ENCODE results near the gene TMEM43. TPM values are rescaled to one million over a fixed set of nuclear protein-coding genes. Genes with fewer than 3 reads are reported as not detected.
A peak's percentile ranks its signal among the peaks of the same experiment; 100 is the strongest.

Gene TMEM43
- total and polyA plus RNA-seq, 8 donors: 11.2 to 31.2 (median 17.6) TPM

GRCh38 chr3:14141144-14141543 is 16.3 kb downstream of the TMEM43 start:
- TF ChIP-seq, protein P1, sequence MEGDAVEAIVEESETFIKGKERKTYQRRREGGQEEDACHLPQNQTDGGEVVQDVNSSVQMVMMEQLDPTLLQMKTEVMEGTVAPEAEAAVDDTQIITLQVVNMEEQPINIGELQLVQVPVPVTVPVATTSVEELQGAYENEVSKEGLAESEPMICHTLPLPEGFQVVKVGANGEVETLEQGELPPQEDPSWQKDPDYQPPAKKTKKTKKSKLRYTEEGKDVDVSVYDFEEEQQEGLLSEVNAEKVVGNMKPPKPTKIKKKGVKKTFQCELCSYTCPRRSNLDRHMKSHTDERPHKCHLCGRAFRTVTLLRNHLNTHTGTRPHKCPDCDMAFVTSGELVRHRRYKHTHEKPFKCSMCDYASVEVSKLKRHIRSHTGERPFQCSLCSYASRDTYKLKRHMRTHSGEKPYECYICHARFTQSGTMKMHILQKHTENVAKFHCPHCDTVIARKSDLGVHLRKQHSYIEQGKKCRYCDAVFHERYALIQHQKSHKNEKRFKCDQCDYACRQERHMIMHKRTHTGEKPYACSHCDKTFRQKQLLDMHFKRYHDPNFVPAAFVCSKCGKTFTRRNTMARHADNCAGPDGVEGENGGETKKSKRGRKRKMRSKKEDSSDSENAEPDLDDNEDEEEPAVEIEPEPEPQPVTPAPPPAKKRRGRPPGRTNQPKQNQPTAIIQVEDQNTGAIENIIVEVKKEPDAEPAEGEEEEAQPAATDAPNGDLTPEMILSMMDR (IDR thresholded peaks at IDR 0.05): no peak
- no peak for ATAC-seq
- Histone ChIP-seq H3K9me3 (no peaks in the 10 kb centered on the region), H3K27me3 (no peaks in the 10 kb centered on the region), H3K27ac (no peak overlapping the region), H3K4me1 (peaks cover 10 to 16% (median 13%) of the 10 kb centered on the region in 3 donors), H3K36me3 (peaks cover 0 to 22% (median 10%) of the 10 kb centered on the region in 3 donors), H3K4me3 (no peak overlapping the region)
- no peak for DNase-seq
- WGBS, 2 donors: 72 to 74% methylated on average over 2 of the region's 2 CpGs
- no peak for FAIRE-seq
- intact Hi-C loops (cut with DNase I): no loop called here

GRCh38 chr3:14141602-14142341 is 16.9 kb downstream of the TMEM43 start:
- H3K27ac ChIP-seq: no peak overlapping the region
- DNase-seq: no peak

DNA sequence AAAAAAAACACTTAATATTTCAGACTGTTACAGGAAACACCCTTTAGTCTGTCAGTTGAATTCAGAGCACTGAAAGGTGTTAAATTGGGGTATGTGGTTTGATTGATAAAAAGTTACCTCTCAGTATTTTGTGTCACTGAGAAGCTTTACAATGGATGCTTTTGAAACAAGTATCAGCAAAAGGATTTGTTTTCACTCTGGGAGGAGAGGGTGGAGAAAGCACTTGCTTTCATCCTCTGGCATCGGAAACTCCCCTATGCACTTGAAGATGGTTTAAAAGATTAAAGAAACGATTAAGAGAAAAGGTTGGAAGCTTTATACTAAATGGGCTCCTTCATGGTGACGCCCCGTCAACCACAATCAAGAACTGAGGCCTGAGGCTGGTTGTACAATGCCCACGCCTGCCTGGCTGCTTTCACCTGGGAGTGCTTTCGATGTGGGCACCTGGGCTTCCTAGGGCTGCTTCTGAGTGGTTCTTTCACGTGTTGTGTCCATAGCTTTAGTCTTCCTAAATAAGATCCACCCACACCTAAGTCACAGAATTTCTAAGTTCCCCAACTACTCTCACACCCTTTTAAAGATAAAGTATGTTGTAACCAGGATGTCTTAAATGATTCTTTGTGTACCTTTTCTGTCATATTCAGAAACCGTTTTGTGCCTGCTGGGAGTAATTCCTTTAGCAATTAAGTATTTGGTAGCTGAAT is 17.9 kb downstream of the TMEM43 start:
- peaks cover 10 to 16% (median 13%) of the 10 kb centered on the region in 3 donors for H3K4me1 ChIP-seq
- peak overlapping the region in 3 of 4 donors; percentile 19 to 94 (median 75) for H3K27ac ChIP-seq
- TF ChIP-seq, protein P1 (IDR thresholded peaks at IDR 0.05): no peak
- H3K27me3 ChIP-seq: no peaks in the 10 kb centered on the region
- no peak overlapping the region for H3K4me3 ChIP-seq
- 79 to 80% methylated on average over 8 of the region's 8 CpGs for WGBS, 2 donors
- ATAC-seq (no peak), DNase-seq (peak in 1 of 6 donors; percentile 10), FAIRE-seq (no peak)
- peaks cover 0 to 36% (median 23%) of the 10 kb centered on the region in 3 donors for H3K36me3 ChIP-seq
- H3K9me3 ChIP-seq: no peaks in the 10 kb centered on the region
- intact Hi-C loops (cut with DNase I): no loop called here

More at GRCh38 chr3:14141602-14142341, 16.9 kb downstream of the TMEM43 start:
- WGBS, 2 donors: 88 to 91% methylated on average over 19 of the region's 19 CpGs
- Histone ChIP-seq H3K4me1 (peaks cover 10 to 16% (median 13%) of the 10 kb centered on the region in 3 donors), H3K4me3 (no peak overlapping the region), H3K36me3 (peaks cover 0 to 26% (median 15%) of the 10 kb centered on the region in 3 donors), H3K27me3 (no peaks in the 10 kb centered on the region), H3K9me3 (no peaks in the 10 kb centered on the region)
- ATAC-seq (no peak), FAIRE-seq (no peak)
- intact Hi-C loops (cut with DNase I): no loop called here
- TF ChIP-seq, protein P1 (IDR thresholded peaks at IDR 0.05): no peak

DNA sequence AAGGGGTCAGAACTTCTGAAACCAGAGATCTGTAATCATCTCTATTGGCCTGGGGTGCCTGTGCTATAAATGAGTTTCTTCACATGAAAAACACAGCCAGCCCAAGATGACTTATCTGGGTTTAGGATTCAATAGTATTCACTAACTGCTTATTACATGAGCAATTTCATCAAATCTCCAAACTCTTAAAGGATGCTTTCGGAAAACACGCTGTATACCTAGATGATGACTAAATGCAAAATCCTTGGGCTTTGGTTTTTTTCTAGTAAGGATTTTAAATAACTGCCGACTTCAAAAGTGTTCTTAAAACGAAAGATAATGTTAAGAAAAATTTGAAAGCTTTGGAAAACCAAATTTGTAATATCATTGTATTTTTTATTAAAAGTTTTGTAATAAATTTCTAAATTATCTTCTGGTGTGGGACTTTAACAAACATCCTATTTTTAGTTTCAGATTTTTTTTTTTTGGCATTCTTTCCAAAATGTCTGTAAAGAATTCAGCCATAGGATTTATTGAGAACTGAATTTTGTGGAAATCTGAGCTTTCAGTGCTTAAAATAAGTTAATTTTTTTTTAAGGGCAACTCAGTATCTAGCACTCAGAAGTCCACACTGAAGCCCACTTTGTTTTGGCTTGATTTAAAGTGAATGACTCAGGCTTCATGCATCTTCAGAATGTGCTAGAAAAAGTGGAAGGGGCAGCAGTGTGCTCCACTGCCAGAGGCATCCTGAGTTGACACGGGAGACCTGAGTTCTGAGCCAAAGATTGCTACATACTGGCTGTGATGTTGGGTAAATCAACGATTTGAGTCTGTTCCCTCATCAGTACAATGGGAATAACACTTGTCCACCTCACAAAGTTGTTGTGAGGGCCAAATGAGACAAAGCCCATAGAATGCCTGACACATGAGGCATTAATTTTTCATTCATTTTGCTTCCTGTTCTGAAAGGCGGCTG is 18.7 kb downstream of the TMEM43 start:
- DNase-seq (peak in 1 of 6 donors; percentile 22), FAIRE-seq (peak; percentile 79), ATAC-seq (peak; percentile 15 to 53 (median 38))
- WGBS, 2 donors: 65 to 72% methylated on average over 7 of the region's 7 CpGs
- Histone ChIP-seq H3K36me3 (peaks cover 0 to 44% (median 29%) of the 10 kb centered on the region in 3 donors), H3K9me3 (no peaks in the 10 kb centered on the region), H3K27ac (peak overlapping the region; percentile 75 to 94 (median 86)), H3K4me1 (peaks cover 10 to 16% (median 13%) of the 10 kb centered on the region in 3 donors), H3K4me3 (no peak overlapping the region), H3K27me3 (no peaks in the 10 kb centered on the region)
- intact Hi-C loops (cut with DNase I): no loop called here
- TF ChIP-seq, protein P1 (IDR thresholded peaks at IDR 0.05): no peak
